ENCODE measurements around the gene MRPL22. TPM values are rescaled to one million over a fixed set of nuclear protein-coding genes. Genes with fewer than 3 reads are reported as not detected.
A peak's percentile ranks its signal among the peaks of the same experiment; 100 is the strongest.

MRPL22 gene
- total RNA-seq, 1 experiment from 2014 or later = 123 TPM

DNA sequence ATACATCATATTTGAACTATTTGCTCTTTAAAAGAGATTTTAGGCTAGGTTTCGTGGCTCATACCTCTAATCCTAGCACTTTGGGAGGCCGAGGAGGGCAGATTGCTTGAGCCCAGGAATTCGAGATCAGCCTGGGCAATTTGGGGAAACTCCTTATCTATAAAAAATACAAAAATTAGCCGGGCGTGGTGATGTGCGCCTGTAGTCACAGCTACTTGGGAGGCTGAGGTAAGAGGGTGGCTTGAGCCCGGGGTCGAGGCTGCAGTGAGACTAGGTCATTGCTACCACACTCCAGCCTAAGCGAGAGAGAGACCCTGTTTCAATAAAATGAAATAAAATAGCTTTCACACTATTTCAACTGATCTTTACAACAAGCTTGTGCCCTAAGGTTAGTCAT, 500 bp upstream of the MRPL22 start:
- intact Hi-C loops (cut with micrococcal nuclease) = no loop called here
- POLR2A ChIA-PET = interaction anchor here (0.6 to 2.2 kb wide), 3 partner anchors 10 to 965 kb away, joined by 3 to 11 read pairs (median 5); no protein-coding TSS in a partner anchor
- H3K27me3 Mint-ChIP-seq (ENCODE audit: insufficient read depth, unreplicated experiment) = no peaks in the 10 kb centered on the region
- DNase-seq (ENCODE audit: unreplicated experiment) = no peak
- TF ChIP-seq CTCF (IDR thresholded peaks at IDR 0.05; ENCODE audit: unreplicated experiment) = no peak
- H3K9me3 Mint-ChIP-seq (ENCODE audit: unreplicated experiment) = no peaks in the 10 kb centered on the region
- CTCF ChIA-PET = interaction anchor here (0.6 to 0.7 kb wide), 3 partner anchors 17 to 420 kb away, joined by 3 read pairs; no protein-coding TSS in a partner anchor
- peak overlapping the region; percentile 97 for H3K27ac Mint-ChIP-seq (ENCODE audit: low read depth, unreplicated experiment)
- peaks cover 4% of the 10 kb centered on the region for H3K36me3 Mint-ChIP-seq (ENCODE audit: insufficient read depth, unreplicated experiment)
- peaks cover 23% of the 10 kb centered on the region for H3K4me1 Mint-ChIP-seq (ENCODE audit: insufficient read depth, unreplicated experiment)
- peak overlapping the region; percentile 96 for H3K4me3 Mint-ChIP-seq (ENCODE audit: unreplicated experiment)
- BruUV-seq (replicated peaks) = TSS peak; percentile 59

- H3K4me3 Mint-ChIP-seq (ENCODE audit: unreplicated experiment) = no peak overlapping the region
- no peak for DNase-seq (ENCODE audit: unreplicated experiment)
- H3K27me3 Mint-ChIP-seq (ENCODE audit: insufficient read depth, unreplicated experiment) = no peaks in the 10 kb centered on the region
- TF ChIP-seq CTCF (IDR thresholded peaks at IDR 0.05; ENCODE audit: unreplicated experiment) = no peak
- H3K4me1 Mint-ChIP-seq (ENCODE audit: insufficient read depth, unreplicated experiment) = peaks cover 18% of the 10 kb centered on the region
- POLR2A ChIA-PET = interaction anchor here (1.5 kb wide), 1 partner anchor 905 kb away, joined by 3 read pairs; the partner anchor contains the start of genes FAM114A2 and MFAP3
- intact Hi-C loops (cut with micrococcal nuclease) = no loop called here
- CTCF ChIA-PET = interaction anchor here (0.6 to 6.0 kb wide), 8 partner anchors 9 to 1000 kb away, joined by 3 to 39 read pairs (median 3); no protein-coding TSS in a partner anchor
- H3K27ac Mint-ChIP-seq (ENCODE audit: low read depth, unreplicated experiment) = peak overlapping the region; percentile 49
- BruUV-seq (replicated peaks) = no TSS peak
- H3K9me3 Mint-ChIP-seq (ENCODE audit: unreplicated experiment) = no peaks in the 10 kb centered on the region
- peaks cover 8% of the 10 kb centered on the region for H3K36me3 Mint-ChIP-seq (ENCODE audit: insufficient read depth, unreplicated experiment)
Measured at GRCh38 chr5:154943527-154943926, 2.7 kb downstream of the MRPL22 start.

DNA sequence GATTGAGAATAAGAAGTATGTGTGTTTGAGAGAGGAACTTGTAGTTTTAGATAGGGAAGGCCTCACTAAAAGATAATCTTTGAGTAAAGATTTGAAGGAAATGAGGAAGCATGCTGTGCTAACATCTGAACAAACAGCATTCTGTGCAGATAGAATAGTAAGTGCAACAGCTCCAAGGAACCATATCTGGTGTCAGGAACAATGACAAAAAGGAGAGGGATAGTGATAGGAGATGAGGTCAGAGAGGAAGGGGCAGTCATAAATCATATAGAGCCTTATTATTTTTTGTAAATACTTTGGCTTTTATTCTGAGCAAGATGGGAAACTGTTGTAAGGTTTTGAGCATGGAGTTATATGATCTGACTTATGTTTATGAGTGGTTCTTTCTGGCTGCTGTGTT, 3.8 kb downstream of the MRPL22 start:
- no TSS peak for BruUV-seq (replicated peaks)
- peaks cover 8% of the 10 kb centered on the region for H3K36me3 Mint-ChIP-seq (ENCODE audit: insufficient read depth, unreplicated experiment)
- no peak for TF ChIP-seq CTCF (IDR thresholded peaks at IDR 0.05; ENCODE audit: unreplicated experiment)
- H3K4me1 Mint-ChIP-seq (ENCODE audit: insufficient read depth, unreplicated experiment) = peaks cover 23% of the 10 kb centered on the region
- no peak overlapping the region for H3K4me3 Mint-ChIP-seq (ENCODE audit: unreplicated experiment)
- no peak overlapping the region for H3K27ac Mint-ChIP-seq (ENCODE audit: low read depth, unreplicated experiment)
- ChIA-PET POLR2A (no interaction called here), CTCF (interaction anchor here (0.6 to 6.0 kb wide), 18 partner anchors 8 to 302 kb away, joined by 3 to 39 read pairs (median 4); no protein-coding TSS in a partner anchor)
- no peak for DNase-seq (ENCODE audit: unreplicated experiment)
- intact Hi-C loops (cut with micrococcal nuclease) = loop anchor here (1.0 kb wide), 4 partner anchors 60 to 294 kb away; no protein-coding TSS in a partner anchor
- no peaks in the 10 kb centered on the region for H3K9me3 Mint-ChIP-seq (ENCODE audit: unreplicated experiment)
- no peaks in the 10 kb centered on the region for H3K27me3 Mint-ChIP-seq (ENCODE audit: insufficient read depth, unreplicated experiment)

- no TSS peak for BruUV-seq (replicated peaks)
- Mint-ChIP-seq H3K36me3 (ENCODE audit: insufficient read depth, unreplicated experiment) (peaks cover 9% of the 10 kb centered on the region), H3K27ac (ENCODE audit: low read depth, unreplicated experiment) (no peak overlapping the region), H3K27me3 (ENCODE audit: insufficient read depth, unreplicated experiment) (no peaks in the 10 kb centered on the region), H3K4me1 (ENCODE audit: insufficient read depth, unreplicated experiment) (peaks cover 28% of the 10 kb centered on the region), H3K4me3 (ENCODE audit: unreplicated experiment) (no peak overlapping the region), H3K9me3 (ENCODE audit: unreplicated experiment) (no peaks in the 10 kb centered on the region)
- POLR2A ChIA-PET = interaction anchor here (0.5 kb wide), 1 partner anchor 323 kb away, joined by 3 read pairs; no protein-coding TSS in a partner anchor
- CTCF ChIA-PET = interaction anchor here (0.6 to 6.0 kb wide), 26 partner anchors 12 to 1936 kb away, joined by 3 to 39 read pairs (median 3); no protein-coding TSS in a partner anchor
- intact Hi-C loops (cut with micrococcal nuclease) = loop anchor here (1.0 kb wide), 4 partner anchors 59 to 295 kb away; no protein-coding TSS in a partner anchor
- peak; percentile 50 for DNase-seq (ENCODE audit: unreplicated experiment)
- peak; percentile 56 for TF ChIP-seq CTCF (IDR thresholded peaks at IDR 0.05; ENCODE audit: unreplicated experiment)
Measured at GRCh38 chr5:154945695-154946301, 4.9 kb downstream of the MRPL22 start.

All from MCF 10A (cell line).